Stimulated activated CD8-positive, alpha-beta memory T cell treated with anti-CD3 and anti-CD28 coated beads, Interleukin-15, amount 100 ng/mL, for 4 hours (primary cell): Measurements from ENCODE around the gene DGCR6.
"Not testable (repeated sequence)": the region's sequence is repeated elsewhere in the genome, so short reads cannot be mapped to it uniquely, and the experiment has no call there.

ENCODE experiments used
- DNase-seq, 2 donors: peaks; one replicate each; pipeline ENCODE4 v3.0.0-alpha.2; 2020; ENCODE audit warnings: low read depth in 2 of 2

Gene DGCR6

DNA sequence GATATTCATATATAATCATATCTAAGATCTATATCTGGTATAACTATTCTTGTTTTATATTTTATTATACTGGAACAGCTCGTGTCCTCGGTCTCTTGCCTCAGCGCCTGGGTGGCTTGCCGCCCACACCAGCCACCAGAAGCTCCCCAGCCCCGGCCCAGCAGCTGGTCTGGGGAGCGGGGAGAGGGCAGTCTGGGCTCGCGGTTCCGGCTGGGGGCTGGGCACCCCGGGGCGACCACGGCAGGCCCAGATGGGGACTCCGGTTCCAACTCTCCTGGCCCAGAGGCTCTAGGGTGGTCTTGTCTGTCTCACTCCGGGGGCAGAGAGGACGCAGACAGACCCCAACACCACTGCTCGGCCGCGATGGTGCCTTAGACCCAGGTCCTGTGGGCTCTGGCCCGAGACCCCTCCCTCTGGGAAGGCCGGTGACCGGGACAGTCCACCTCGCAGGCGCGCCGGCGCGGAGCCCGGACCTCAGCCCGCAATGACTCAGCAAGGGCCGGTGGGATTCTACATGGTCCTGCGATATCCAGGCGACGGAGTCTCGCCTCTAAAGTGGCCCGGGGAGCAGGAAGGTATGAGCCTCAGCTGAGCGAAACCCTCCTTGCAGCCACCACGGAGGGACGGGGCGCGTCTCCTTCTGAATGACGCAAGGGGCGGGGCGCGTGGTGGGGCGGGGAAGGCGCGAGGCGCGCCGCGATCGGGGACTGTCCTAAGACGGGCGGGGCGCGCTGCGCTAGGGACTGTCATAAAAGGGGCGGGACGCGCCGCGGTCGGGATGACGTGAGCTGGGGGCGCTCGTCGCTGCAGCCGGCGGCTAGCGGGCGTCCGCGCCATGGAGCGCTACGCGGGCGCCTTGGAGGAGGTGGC lies at the start of gene DGCR6:
Gene DGCR6 (plus strand): TSS at position 781 of the 870 bp plus-strand sequence. CDS start 55 bp downstream, at position 836.
- DNase-seq, result no peak

GRCh38 chr22:18859314-18859713 lies 46.8 kb upstream of the DGCR6 start:
- DNase-seq, result not testable (repeated sequence)

DNA sequence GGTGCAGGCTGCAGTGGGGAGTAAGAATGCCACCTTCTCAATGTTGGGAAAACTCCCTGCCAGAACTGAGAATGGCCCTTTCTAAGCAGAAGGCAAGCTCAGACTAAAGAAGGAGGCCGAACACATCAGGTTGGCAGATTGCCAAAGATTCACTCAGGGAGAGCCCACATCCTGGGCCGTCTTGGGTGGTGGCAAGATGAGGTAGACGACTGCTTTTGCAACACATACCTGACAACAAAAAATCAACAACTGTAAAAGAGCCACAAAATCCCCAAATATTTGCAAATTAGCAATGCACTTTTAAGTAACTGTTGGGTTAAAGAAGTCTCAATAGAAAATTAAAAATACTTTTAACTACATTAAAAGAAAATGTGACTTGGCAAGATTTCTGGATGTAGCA lies 24.9 kb upstream of the DGCR6 start:
- peak; percentile 22 to 42 for DNase-seq

GRCh38 chr22:18884465-18884864 lies 21.7 kb upstream of the DGCR6 start:
- not testable (repeated sequence) for DNase-seq

GRCh38 chr22:18888115-18888514 lies 18.0 kb upstream of the DGCR6 start:
- no peak for DNase-seq

GRCh38 chr22:18890510-18891192 lies 15.5 kb upstream of the DGCR6 start:
- not testable (repeated sequence) for DNase-seq

DNA sequence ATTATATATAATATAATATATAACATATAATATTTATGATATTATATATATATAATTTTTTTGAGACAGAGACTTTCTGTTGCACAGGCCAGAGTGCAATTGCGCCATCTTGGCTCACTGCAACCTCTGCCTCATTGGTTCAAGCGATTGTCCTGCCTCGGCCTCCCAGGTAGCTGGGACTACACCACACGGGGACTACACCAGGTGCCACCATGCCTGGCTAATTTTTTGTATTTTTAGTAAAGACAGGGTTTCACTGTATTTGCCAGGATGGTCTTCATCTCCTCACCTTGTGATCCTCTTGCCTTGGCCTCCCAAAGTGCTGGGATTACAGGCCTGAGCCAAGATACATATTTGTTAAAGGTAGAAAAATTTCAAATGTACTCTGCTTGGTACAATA lies 12.3 kb upstream of the DGCR6 start:
- DNase-seq, result not testable (repeated sequence)

- not testable (repeated sequence) for DNase-seq
Observed at GRCh38 chr22:18896037-18896657, 10.0 kb upstream of the DGCR6 start.

GRCh38 chr22:18906410-18906745 lies 258 bp downstream of the DGCR6 start:
- not testable (repeated sequence) for DNase-seq

GRCh38 chr22:18906896-18907295 lies 776 bp downstream of the DGCR6 start:
- DNase-seq, result no peak

DNA sequence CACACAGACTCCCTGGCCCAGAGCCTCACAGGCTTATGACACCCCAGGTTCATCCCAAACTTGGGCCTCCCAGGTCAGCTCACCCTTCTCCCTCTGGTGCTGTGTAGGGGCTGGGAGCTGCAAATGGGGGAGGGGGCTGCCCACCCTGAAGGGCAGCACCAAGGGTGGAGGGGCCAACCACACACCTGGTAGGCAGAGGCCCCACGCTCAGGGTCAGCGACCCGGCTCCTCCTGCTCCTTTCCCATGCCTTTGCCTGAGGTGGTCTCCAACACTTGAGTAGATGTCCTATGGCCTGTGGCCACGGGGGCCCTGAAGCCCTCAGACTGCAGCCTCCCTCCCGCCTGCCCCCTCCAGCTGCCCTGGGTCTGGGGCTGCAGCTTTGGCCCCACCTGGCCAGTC lies 3.4 kb downstream of the DGCR6 start:
- no peak for DNase-seq

GRCh38 chr22:18911535-18911934 lies 5.4 kb downstream of the DGCR6 start:
- not testable (repeated sequence) for DNase-seq

DNA sequence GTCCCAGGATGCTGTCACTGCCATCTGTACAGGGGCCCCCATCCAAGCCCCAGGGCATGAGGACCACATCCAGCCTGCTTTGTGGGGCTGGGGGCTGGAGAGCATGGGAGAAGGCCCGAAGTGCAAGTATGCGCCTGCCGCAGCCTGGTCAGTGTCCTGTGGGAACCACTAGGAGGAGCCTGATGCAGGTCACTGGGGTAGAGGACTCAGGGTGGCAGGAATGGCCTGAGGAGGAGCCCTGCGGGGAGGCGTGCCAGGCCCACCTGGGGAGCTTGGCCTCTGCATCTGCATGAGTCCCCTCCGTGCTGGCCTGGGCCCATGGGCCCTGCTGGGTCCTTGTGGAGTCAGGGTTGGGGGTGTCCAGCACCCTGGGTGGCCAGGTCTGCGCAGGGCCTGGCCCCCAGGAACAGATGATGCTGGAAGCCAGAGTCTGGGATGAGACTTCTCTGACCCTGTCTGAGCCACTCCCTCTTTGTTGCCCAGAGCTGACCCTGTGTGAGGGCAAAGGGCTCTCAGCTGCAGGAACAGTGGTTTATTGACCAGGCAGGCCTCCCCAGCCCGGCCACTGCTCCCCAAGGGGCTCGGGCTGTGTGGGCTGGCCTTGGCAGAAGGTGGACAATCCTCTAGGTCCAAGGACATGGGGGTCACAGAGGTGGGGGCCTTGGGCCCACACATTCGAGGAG lies 6.3 kb downstream of the DGCR6 start:
- not testable (repeated sequence) for DNase-seq

GRCh38 chr22:18914558-18914957 lies 8.4 kb downstream of the DGCR6 start:
- DNase-seq, result not testable (repeated sequence)

GRCh38 chr22:18915550-18915949 lies 9.4 kb downstream of the DGCR6 start:
- not testable (repeated sequence) for DNase-seq

- DNase-seq, result not testable (repeated sequence)
Observed at GRCh38 chr22:18917818-18918217, 11.7 kb downstream of the DGCR6 start.

GRCh38 chr22:18920257-18920902 lies 14.3 kb downstream of the DGCR6 start:
- DNase-seq, result not testable (repeated sequence)

GRCh38 chr22:18925368-18926064 lies 19.4 kb downstream of the DGCR6 start:
- DNase-seq, result no peak

DNA sequence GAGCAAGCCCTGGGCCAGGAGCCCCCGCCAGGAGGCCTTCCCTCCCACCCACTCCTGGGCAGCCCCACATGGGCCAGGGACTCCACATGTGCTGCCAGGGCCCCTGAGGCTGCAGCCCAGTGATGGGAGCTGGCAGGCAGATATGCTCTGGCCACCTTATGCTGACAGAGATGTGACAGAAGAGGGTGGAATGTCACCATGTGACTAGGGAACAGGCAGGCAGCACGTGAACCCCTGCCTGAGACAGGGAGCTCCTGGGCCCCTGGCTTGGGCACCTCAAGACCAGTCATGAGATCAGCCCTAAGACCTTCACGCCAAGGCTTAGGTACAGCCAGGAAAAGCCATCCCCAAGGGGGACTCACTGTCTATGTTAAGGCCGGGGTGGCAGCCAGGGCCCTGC lies 20.9 kb downstream of the DGCR6 start:
- DNase-seq, result no peak

DNA sequence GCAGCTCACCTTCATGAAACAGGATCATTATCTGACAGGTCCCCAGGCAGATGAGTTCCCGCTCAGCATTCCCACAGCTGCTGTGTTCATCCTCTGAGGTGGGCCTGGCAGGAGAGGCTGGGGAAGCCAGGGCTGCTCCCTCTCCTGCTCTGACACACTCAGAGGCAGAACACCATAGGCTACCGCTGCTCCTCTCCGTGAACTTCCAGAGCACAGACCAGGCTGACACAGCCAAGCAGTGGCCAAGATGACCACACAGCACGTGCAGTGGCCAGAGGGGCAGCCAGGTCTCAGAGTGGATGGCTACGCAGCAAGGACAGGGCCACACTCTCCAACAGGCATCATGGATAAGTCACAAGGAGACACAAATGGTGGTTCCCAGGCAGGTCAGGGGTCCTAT lies 21.5 kb downstream of the DGCR6 start:
- DNase-seq, result no peak

DNA sequence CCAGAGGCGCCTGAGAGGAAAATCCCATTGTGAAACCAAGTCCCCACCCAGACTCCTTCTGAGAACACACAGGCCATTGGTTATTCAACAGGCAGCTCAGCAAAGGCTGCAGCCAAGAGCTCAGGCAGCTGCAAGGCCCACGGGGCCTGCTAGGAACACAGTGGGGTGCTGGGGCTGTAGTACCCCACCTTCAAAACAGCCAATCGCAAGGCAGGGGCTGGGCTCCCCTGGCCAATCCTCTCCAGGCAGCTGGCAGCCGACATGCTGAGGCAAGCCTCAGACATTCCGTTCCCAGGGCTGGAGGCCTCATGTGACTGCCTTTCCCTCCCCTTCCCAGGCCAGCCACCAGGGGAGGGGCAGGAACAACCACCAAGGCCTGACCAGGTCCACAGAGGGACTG lies 23.3 kb downstream of the DGCR6 start:
- no peak for DNase-seq
